Activated CD4-positive, alpha-beta T cell treated with anti-CD3 and anti-CD28 coated beads, Interleukin-2, amount 10 ng/mL, durations not matched to agents 24 days and 14 days (primary cell): ENCODE measurements around the gene MYO15A. TPM values are rescaled to one million over a fixed set of nuclear protein-coding genes. Genes with fewer than 3 reads are reported as not detected.

Experiments
- DNase-seq: peaks from one replicate; pipeline ENCODE4 v3.0.0; 2022
- H3K27ac Mint-ChIP-seq: one replicate; pipeline ENCODE4 v1.8.0; 2022; ENCODE audit warnings: mild to moderate bottlenecking, mixed read lengths
- H3K27me3 Mint-ChIP-seq: one replicate; pipeline ENCODE4 v1.8.0; 2022; ENCODE audit warnings: mixed read lengths
- H3K36me3 Mint-ChIP-seq: one replicate; pipeline ENCODE4 v1.8.0; 2022; ENCODE audit warnings: low read depth, mild to moderate bottlenecking, mixed read lengths
- H3K4me1 Mint-ChIP-seq: one replicate; pipeline ENCODE4 v1.8.0; 2021; ENCODE audit warnings: mixed read lengths
- H3K4me3 Mint-ChIP-seq: one replicate; pipeline ENCODE4 v1.8.0; 2022; ENCODE audit warnings: mild to moderate bottlenecking, moderate library complexity, mixed read lengths
- H3K9me3 Mint-ChIP-seq: one replicate; pipeline ENCODE4 v1.8.0; 2021; ENCODE audit warnings: mixed read lengths
- intact Hi-C: fragments of 100-400 bp; cut with micrococcal nuclease; formaldehyde crosslinking; loops from one replicate; pipeline ENCODE4 v1.15.1; 2023
- total RNA-seq: library from RNA; stranded (reverse); gene quantifications from 2 replicates; pipeline ENCODE4 v1.2.3, GENCODE V29; 2022

Gene MYO15A
- total RNA-seq, 1 donor from 2014 or later, result 0.70 TPM

GRCh38 chr17:18124345-18125126 is 16.0 kb downstream of the MYO15A start:
- Mint-ChIP-seq H3K9me3 (peaks cover 3% of the 10 kb centered on the region), H3K27ac (no peak overlapping the region), H3K4me3 (no peak overlapping the region), H3K4me1 (no peaks in the 10 kb centered on the region), H3K27me3 (no peaks in the 10 kb centered on the region), H3K36me3 (no peaks in the 10 kb centered on the region)
- DNase-seq, result no peak
- intact Hi-C loops, result no loop called here

GRCh38 chr17:18129041-18129502 is 20.5 kb downstream of the MYO15A start:
- H3K9me3 Mint-ChIP-seq, result no peaks in the 10 kb centered on the region
- H3K27me3 Mint-ChIP-seq, result no peaks in the 10 kb centered on the region
- H3K4me1 Mint-ChIP-seq, result no peaks in the 10 kb centered on the region
- H3K36me3 Mint-ChIP-seq, result no peaks in the 10 kb centered on the region
- no peak for DNase-seq
- H3K27ac Mint-ChIP-seq, result no peak overlapping the region
- H3K4me3 Mint-ChIP-seq, result no peak overlapping the region
- intact Hi-C loops, result no loop called here

GRCh38 chr17:18132711-18133110 is 24.2 kb downstream of the MYO15A start:
- no peak overlapping the region for H3K27ac Mint-ChIP-seq
- H3K9me3 Mint-ChIP-seq, result no peaks in the 10 kb centered on the region
- no peak for DNase-seq
- H3K27me3 Mint-ChIP-seq, result no peaks in the 10 kb centered on the region
- H3K4me3 Mint-ChIP-seq, result no peak overlapping the region
- no peaks in the 10 kb centered on the region for H3K36me3 Mint-ChIP-seq
- no peaks in the 10 kb centered on the region for H3K4me1 Mint-ChIP-seq
- intact Hi-C loops, result no loop called here

GRCh38 chr17:18136357-18136756 is 27.8 kb downstream of the MYO15A start:
- H3K27me3 Mint-ChIP-seq, result no peaks in the 10 kb centered on the region
- DNase-seq, result no peak
- intact Hi-C loops, result no loop called here

GRCh38 chr17:18138065-18138749 is 29.7 kb downstream of the MYO15A start:
- intact Hi-C loops, result no loop called here
- no peaks in the 10 kb centered on the region for H3K4me1 Mint-ChIP-seq
- H3K27ac Mint-ChIP-seq, result no peak overlapping the region
- H3K36me3 Mint-ChIP-seq, result no peaks in the 10 kb centered on the region
- no peaks in the 10 kb centered on the region for H3K27me3 Mint-ChIP-seq
- no peak for DNase-seq
- H3K4me3 Mint-ChIP-seq, result no peak overlapping the region
- no peaks in the 10 kb centered on the region for H3K9me3 Mint-ChIP-seq

More at GRCh38 chr17:18136357-18136756, 27.8 kb downstream of the MYO15A start:
- Mint-ChIP-seq H3K36me3 (no peaks in the 10 kb centered on the region), H3K4me1 (no peaks in the 10 kb centered on the region), H3K4me3 (no peak overlapping the region), H3K27ac (no peak overlapping the region), H3K9me3 (no peaks in the 10 kb centered on the region)

- no peak for DNase-seq
- intact Hi-C loops, result no loop called here
- Mint-ChIP-seq H3K9me3 (no peaks in the 10 kb centered on the region), H3K27ac (no peak overlapping the region), H3K4me1 (no peaks in the 10 kb centered on the region), H3K4me3 (no peak overlapping the region), H3K36me3 (no peaks in the 10 kb centered on the region), H3K27me3 (no peaks in the 10 kb centered on the region)
These were observed 30.5 kb downstream of the MYO15A start for GRCh38 chr17:18139092-18139491.

GRCh38 chr17:18139498-18139897 is 30.9 kb downstream of the MYO15A start:
- Mint-ChIP-seq H3K27me3 (no peaks in the 10 kb centered on the region), H3K4me1 (no peaks in the 10 kb centered on the region), H3K4me3 (no peak overlapping the region), H3K9me3 (no peaks in the 10 kb centered on the region), H3K36me3 (no peaks in the 10 kb centered on the region), H3K27ac (no peak overlapping the region)
- DNase-seq, result no peak
- intact Hi-C loops, result no loop called here

GRCh38 chr17:18139949-18140348 is 31.4 kb downstream of the MYO15A start:
- no peaks in the 10 kb centered on the region for H3K9me3 Mint-ChIP-seq
- no peaks in the 10 kb centered on the region for H3K27me3 Mint-ChIP-seq
- no peak overlapping the region for H3K27ac Mint-ChIP-seq
- H3K4me3 Mint-ChIP-seq, result no peak overlapping the region
- no peak for DNase-seq
- intact Hi-C loops, result loop anchor here (5.0 kb wide), 1 partner anchor 87 kb away; the partner anchor contains the start of gene LLGL1
- no peaks in the 10 kb centered on the region for H3K36me3 Mint-ChIP-seq
- H3K4me1 Mint-ChIP-seq, result no peaks in the 10 kb centered on the region

- H3K27me3 Mint-ChIP-seq, result no peaks in the 10 kb centered on the region
- H3K4me1 Mint-ChIP-seq, result no peaks in the 10 kb centered on the region
- no peaks in the 10 kb centered on the region for H3K9me3 Mint-ChIP-seq
- intact Hi-C loops, result loop anchor here (1.0 to 5.0 kb wide), 2 partner anchors 43 to 87 kb away; partner anchors contain the start of genes ALKBH5 and LLGL1
- no peak overlapping the region for H3K27ac Mint-ChIP-seq
- H3K4me3 Mint-ChIP-seq, result no peak overlapping the region
- H3K36me3 Mint-ChIP-seq, result no peaks in the 10 kb centered on the region
- DNase-seq, result no peak
These were observed 32.1 kb downstream of the MYO15A start for GRCh38 chr17:18140648-18141047.

- peak; percentile 84 for DNase-seq
- intact Hi-C loops, result loop anchor here (1.0 to 5.0 kb wide), 2 partner anchors 42 to 86 kb away; partner anchors contain the start of genes ALKBH5 and LLGL1
- no peaks in the 10 kb centered on the region for H3K36me3 Mint-ChIP-seq
- no peak overlapping the region for H3K27ac Mint-ChIP-seq
- H3K27me3 Mint-ChIP-seq, result no peaks in the 10 kb centered on the region
- no peaks in the 10 kb centered on the region for H3K4me1 Mint-ChIP-seq
- no peaks in the 10 kb centered on the region for H3K9me3 Mint-ChIP-seq
- no peak overlapping the region for H3K4me3 Mint-ChIP-seq
These were observed 32.8 kb downstream of the MYO15A start for GRCh38 chr17:18141210-18141803.

GRCh38 chr17:18142417-18142816 is 33.9 kb downstream of the MYO15A start:
- H3K27ac Mint-ChIP-seq, result no peak overlapping the region
- no peaks in the 10 kb centered on the region for H3K27me3 Mint-ChIP-seq
- H3K9me3 Mint-ChIP-seq, result no peaks in the 10 kb centered on the region
- DNase-seq, result no peak
- no peaks in the 10 kb centered on the region for H3K4me1 Mint-ChIP-seq
- no peaks in the 10 kb centered on the region for H3K36me3 Mint-ChIP-seq
- H3K4me3 Mint-ChIP-seq, result no peak overlapping the region
- intact Hi-C loops, result loop anchor here (5.0 kb wide), 1 partner anchor 85 kb away; the partner anchor contains the start of gene LLGL1

GRCh38 chr17:18143044-18143936 is 34.7 kb downstream of the MYO15A start:
- Mint-ChIP-seq H3K4me3 (no peak overlapping the region), H3K27ac (no peak overlapping the region), H3K27me3 (no peaks in the 10 kb centered on the region), H3K4me1 (no peaks in the 10 kb centered on the region), H3K9me3 (no peaks in the 10 kb centered on the region), H3K36me3 (no peaks in the 10 kb centered on the region)
- DNase-seq, result no peak
- intact Hi-C loops, result loop anchor here (5.0 kb wide), 1 partner anchor 84 kb away; the partner anchor contains the start of gene LLGL1

- no peaks in the 10 kb centered on the region for H3K27me3 Mint-ChIP-seq
- intact Hi-C loops, result loop anchor here (5.0 kb wide), 1 partner anchor 83 kb away; the partner anchor contains the start of gene LLGL1
- no peak overlapping the region for H3K27ac Mint-ChIP-seq
- no peak overlapping the region for H3K4me3 Mint-ChIP-seq
- no peaks in the 10 kb centered on the region for H3K36me3 Mint-ChIP-seq
- no peaks in the 10 kb centered on the region for H3K4me1 Mint-ChIP-seq
- DNase-seq, result no peak
- no peaks in the 10 kb centered on the region for H3K9me3 Mint-ChIP-seq
These were observed 35.7 kb downstream of the MYO15A start for GRCh38 chr17:18144261-18144660.
